SIG-M5 treated with dmso at 0.1 percent for 504 hours (cell line): Measurements from ENCODE around the gene NHLH1.

ENCODE experiments used
- DNase-seq: peaks from one replicate; lab custom pipeline; 2025; ENCODE audit not compliant: unreplicated experiment; lab: John Stamatoyannopoulos, UW

The NHLH1 gene

DNA sequence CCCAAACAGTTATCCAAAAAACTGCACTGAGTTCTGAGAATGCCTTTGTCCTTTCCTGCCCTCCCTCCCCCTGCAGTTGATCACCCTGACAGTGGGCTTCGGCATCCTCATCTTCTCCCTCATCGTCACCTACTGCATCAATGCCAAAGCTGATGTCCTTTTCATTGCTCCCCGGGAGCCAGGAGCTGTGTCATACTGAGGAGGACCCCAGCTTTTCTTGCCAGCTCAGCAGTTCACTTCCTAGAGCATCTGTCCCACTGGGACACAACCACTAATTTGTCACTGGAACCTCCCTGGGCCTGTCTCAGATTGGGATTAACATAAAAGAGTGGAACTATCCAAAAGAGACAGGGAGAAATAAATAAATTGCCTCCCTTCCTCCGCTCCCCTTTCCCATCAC is 8.8 kb upstream of the NHLH1 start:
- DNase-seq = no peak

DNA sequence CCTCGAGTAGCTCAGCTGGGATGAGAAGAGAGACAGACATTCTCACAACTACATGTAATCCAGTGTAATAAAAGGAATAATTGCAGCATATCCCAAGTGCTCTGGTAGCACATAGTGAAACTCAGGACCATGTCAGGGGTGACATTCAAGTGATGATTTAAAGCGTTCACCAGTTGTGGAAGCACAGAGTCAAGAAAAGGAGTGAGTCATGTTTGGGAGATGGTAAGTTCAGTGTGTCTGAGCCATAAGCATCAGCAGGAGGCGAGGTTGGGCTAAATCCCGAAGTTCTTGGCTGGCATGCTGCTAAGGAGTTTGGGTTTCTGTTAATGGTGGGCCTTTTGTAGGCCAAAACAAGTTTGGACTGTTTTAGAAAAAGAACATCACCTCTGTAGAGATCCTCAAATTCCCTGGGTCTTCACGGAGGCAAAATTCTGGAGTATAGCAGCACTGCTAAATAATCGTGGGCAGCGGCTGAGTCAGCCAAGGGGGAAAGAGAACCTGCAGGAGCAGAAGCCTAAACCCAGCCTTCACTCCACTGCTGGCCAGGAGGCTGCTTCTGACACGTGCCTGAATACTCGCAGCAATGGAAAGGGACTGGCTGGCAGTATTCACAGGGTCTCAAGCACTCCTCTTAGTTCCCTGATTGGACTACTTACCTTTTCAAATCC is 7.2 kb upstream of the NHLH1 start:
- no peak for DNase-seq

DNA sequence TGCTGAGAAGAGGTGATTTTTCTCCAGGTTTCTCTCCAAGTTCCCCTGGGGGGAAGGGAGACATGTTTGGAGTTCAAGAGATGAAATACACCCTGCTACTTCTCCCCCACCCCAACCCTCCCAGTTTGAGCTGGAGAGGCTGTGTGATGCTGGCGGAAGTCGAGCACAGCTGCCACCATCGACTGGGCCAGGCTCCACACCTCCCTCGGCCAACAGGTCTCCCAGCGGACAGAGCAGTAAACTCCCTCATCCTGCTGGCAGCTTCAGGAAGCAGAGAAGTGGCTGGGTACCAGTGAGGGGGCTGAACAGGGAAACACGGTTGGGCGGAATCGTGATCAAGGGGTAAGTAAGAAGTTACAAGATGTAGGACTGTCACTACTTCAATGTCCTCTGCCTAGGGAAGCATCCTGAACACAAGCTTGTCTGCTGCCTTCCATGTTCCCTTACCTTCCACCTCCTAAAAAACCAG is 6.6 kb upstream of the NHLH1 start:
- no peak for DNase-seq

DNA sequence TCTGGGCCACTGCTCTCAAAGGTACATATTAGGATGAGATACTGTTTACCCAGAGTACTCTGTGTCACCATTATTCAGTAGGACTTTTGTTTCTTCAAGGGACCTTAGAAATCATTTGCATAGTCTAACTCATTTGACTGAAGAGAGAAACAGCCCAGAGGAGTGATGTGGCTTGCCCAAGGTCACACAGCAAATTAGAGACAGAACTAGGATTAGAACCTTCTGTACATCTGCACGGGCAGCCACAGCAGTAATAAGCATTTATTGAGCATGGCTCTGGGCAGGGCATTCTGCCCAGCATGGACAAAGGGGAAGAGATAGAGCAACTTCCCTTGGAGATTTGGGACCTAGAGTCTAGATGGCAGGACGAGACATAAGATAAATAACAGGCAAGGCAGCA is 5.7 kb upstream of the NHLH1 start:
- no peak for DNase-seq

DNA sequence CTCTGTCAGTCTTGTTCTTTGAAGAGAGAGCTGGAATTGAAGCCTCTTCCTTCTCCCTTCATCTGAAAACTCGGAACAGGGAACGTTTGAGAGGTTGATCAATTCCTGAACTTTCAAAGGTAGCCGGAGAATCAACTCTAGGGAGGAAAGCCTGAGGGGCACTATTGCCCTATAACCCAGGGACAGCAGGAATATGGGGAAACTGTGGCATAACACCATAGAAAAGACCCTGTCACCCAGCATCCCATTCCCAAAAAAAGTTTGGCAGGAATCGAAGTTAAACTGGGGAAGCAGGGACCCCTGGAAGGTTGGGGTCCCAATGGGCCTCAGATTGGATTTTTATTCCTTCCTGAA is 5.1 kb upstream of the NHLH1 start:
- no peak for DNase-seq

DNA sequence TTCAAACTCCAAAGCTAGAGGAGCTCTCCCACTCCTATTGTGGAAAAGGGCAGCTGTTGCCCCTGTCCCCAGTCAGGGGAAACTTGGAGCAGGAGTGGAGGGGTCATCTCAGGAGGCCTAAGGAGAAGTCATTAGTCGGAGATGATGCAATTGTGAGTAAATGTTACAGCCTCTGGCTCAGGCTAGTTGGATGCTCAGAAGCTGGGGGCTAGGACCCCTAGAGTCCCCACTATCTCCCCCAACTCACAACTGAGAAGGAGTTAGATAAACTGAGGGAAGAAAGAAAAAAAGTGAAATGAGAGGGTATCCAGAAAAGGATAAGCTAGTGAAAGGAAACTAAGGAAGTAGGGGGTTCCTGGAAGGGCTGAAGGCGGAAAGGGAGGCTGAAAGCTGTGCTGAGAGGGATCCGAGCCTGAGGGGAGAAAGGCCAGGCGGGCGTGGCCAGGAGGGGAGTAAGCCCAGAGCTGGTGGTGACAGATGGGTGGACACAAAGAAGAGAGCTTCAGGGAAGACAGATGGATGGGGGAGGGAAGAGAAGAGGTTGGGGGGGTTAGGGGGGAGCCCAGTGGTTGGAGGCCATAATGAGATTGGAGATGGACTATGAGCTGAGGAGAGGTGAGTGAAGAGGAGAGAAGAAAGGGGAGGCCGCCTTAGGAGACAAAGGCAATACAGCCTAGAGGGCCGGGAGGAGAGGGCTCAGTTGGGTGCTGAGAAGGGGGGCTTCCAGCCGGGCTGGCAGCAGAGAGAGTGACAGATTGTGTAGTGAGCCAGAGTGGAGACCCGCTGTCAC is 4.5 kb upstream of the NHLH1 start:
- DNase-seq = no peak

DNA sequence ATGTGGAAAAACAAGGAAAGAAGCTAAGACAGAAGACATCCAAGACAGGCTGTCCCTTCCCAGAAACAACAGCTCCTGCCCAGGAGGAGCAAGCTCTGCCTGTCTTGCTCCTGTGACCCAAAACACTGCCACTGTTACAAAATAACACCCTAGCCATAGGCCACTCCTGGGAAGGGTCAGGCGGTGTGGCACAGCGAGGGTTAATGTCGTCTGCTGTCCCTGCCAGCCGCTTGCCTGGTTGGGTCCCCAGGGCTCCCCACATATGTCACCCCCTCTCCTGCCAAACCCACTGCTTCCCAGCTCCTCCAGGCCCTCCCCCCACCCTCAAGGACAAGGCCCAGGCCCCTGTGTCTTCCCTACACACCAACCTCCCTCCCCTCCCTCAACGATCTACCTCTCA is 3.9 kb upstream of the NHLH1 start:
- DNase-seq = no peak

DNA sequence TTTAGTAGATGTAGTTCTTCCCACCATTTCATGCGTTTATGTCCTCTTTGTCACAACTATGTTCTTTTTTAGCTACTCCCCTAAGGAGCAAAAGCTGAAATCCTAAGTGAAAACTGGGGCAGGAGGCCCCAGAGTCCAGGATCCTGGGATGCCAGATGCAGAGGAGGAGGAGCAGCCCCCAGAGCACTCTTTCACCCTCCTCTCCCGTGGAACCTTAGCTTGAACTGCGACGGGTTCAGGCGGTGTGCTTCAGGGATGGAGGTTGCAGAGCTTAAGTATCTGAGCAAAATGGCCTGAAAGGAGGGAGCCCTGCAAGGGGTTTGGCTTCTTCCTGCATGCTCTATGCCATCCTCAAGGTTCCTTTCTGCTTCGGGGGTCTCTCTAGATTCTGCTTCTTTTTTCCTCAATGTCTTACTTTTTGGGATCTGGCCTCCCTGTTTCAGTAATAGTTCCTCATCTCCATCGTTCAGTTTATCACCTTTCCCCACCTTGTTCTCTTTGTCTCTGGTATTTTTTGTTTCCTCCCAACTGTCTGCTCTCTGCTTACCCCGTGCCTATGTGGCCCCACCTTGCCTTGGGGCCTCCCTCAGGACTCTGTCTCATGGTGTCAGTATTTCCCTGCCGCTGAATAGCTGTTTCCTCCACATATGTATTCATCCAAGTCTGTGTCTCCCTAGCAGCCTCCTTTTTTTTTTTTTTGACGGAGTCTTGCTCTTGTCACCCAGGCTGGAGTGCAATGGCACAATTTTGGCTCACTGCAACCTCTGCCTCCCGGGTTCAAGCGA is 2.7 kb upstream of the NHLH1 start:
- DNase-seq = no peak

DNA sequence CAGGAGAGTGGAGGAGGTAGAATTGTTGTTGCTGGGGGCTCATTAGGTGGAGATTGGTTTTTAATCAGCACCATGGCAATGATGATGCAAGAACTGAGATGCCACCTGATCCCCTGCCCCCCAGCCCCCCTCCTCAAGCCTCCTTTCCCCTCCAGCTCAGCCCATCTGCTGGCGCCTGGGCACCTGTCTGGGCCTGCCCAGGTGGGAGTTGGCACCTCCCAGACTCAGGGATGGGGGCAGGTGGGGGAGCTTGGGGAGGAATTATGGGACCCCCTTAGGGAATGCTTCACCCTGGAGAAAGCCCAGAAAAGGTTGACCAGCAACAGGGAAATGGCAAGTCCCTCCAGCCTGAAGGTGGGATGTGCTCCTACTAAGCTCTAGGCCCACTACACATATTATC is 1.5 kb upstream of the NHLH1 start:
- no peak for DNase-seq

DNA sequence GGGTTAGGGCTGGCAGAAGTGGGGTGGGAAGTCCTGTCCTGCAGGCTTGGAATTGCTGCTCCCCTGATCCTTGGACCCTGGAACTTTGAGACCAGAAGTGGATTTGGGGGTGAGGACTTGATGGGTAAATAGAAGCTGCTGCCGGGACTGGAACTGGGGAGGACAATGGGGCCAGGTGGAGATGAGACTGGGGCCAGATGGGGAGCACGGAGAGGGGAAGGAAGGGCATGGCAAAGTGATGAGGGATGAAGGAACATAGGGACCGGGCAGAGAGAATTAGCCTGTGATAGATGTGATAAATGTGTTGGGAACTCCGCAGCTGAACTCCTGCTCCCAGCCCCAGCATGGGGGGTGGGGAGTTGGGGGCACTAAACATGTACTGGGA is 637 bp downstream of the NHLH1 start:
- no peak for DNase-seq

DNA sequence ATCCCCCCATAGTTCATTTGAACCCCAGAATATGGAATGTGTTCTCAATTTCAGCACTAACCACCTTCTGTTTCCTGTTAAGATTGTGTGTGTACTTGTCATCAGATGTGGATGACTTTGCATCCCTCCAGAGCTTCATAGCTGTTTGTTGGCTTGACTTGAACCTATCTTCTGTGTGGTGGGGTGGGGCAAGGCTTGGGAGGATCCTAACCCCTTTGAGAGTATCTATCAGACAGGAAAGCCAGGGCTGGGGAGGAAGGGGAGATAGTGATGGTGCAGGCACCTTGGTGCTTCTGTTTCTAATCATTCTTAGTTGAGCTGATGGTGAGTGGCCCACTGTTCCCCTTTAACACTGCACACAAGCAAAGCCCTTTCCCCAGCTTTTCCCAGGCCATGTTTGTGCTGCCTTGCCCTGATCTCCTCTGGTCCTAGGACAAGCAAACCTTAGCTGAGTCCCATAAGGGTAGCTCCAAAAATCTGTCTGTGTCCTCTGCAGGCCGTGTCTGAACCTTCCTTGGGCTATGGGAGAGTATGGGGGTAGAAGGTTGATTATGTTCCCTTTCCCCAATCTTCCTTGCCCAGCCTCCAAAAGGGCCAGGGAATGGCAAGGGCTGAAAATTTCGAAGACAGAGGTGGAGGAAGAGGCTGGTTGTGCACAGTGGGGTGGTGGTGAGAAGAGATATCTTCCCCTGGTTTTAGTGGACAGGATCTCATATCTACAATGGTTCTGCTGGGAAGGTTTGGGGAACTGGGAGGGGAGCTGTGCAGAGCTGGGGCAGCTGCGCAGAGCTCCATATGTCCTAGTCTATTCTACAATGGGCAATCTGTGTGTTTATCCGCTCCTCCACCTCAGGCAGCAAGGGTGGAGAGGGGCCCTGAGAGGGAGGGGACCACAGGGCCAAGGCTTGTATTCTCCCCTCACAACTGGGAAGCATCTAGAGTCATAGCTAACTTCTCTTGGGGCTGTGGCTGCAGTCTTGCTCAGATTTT is 1.4 kb downstream of the NHLH1 start:
- DNase-seq = no peak

DNA sequence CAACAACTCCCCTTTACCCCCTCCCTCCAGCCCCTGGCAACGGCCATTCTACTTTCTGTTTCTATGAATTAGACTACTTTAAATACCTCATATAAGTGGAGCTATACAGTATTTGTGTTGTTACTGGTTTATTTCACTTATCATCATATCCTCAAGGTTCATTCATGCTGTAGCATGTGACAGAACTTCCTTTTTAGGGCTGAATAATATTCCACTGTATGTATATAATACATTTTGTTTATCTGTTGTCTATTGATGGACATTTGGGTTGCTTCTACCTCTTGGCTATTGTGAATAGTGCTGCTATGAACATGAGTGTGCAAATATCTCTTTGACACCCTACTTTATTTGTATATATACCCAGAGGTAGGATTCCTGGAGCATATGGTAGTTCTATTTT is 2.2 kb downstream of the NHLH1 start:
- no peak for DNase-seq

DNA sequence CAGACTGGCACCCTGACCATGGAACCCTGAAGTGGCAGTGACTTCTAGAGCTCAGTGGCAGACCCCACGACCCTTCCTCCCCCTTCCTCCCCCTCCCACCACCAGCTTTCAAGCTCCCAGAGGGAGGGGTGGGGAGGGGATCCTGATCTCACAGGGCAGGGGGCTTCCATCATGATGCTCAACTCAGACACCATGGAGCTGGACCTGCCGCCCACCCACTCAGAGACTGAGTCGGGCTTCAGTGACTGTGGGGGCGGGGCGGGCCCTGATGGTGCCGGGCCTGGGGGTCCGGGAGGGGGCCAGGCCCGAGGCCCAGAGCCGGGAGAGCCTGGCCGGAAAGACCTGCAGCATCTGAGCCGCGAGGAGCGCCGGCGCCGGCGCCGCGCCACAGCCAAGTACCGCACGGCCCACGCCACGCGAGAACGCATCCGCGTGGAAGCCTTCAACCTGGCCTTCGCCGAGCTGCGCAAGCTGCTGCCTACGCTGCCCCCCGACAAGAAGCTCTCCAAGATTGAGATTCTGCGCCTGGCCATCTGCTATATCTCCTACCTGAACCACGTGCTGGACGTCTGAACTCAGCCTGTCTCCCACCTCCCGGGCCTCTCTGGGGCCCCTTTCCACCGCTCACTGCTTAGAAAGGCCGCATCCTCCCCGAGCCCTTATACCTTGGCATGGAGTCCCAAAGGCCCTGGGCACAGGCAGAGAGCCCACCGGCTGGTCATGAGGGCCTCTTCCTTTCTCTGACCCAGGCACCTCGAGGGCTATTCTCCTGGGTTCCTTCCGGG is 3.9 kb downstream of the NHLH1 start:
- no peak for DNase-seq

DNA sequence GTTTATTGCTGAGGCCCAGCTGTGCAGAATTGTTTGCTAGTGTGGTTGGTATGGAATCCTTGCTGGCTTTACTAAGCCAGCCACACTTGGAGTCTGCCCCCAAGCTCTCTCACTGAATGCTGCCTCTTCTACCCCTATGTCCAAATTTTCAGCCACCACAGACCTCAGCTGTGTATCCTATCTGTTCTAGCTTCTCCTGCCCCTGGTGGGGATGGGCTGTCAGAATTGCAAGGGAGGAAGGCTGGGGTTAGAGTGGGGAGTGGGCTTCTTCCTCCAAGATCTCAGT is 4.4 kb downstream of the NHLH1 start:
- DNase-seq = no peak

DNA sequence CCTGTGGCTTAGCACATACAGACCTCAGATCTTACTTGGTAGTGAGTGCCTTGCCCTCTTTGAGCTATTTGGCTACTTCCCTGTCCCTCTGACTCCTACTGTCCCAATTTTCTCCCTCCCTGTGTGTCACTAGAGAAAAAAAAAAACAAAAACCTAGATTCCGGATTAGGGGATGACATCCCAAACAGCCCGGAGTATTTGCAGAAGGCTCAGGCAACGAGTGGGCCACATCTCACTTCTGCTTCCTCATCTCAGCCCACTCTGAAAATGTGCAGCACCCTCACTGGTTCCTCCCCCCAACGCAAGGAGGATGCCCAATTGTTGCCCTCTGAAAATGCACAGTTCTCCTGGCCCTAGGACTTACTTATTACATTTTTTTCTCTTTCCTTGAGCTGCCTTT is 4.9 kb downstream of the NHLH1 start:
- DNase-seq = peak; percentile 10

DNA sequence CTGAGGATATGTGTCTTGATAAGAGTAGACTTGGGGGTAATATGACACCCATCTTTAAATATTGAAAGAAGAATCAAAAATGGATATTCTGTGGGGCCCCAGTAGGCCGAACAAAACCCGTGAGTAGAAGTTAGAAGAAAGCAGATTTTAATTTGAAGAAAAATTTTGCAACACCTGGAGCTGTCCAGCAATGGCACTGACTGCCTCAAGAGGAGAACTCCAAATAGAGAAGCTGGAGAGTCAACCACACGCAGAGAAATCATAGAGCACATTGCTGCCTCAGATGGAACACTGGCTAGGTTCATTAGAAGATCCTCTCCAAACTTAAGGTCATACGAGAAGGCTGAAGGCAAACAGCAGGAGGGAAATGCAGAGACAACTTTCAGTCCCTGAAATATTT is 6.8 kb downstream of the NHLH1 start:
- DNase-seq = peak; percentile 60

DNA sequence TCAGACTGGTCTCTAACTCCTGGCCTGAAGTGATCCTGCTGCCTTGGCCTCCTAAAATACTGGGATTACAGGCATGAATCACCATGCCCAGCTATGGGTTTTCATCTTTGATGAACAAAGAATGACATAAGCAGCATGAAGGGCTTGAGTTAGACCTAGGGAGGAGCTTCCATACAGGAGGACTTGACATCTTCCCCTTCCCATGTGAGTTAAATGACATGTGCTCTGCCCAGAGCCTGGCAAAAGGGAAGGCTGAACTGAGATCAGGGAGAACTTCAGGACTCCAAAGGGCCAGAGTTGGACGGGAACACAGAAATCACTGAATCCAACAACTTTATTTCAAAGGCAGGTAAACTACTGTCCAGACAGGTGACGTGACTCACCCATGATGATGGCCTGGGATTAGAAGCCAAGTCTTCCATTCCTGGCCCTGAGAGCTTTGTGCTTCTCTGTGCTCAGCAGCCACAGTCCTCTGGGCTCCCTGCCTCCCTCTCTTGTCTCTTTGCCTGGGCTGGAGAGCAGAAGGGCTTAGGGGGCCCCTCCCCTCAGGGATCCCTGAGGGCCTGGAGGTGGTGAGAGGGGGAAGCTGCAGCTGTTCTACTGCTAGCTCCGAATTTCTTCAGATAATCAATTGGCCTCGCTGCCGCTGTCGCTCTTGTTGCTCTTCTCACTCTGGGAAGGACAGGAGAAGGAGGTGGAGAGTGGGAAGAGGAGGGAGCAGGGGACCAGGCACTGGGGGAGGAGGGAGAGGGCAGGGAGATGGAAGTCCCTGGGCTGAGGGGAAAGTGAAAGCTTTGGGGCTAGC is 7.6 kb downstream of the NHLH1 start:
- no peak for DNase-seq

DNA sequence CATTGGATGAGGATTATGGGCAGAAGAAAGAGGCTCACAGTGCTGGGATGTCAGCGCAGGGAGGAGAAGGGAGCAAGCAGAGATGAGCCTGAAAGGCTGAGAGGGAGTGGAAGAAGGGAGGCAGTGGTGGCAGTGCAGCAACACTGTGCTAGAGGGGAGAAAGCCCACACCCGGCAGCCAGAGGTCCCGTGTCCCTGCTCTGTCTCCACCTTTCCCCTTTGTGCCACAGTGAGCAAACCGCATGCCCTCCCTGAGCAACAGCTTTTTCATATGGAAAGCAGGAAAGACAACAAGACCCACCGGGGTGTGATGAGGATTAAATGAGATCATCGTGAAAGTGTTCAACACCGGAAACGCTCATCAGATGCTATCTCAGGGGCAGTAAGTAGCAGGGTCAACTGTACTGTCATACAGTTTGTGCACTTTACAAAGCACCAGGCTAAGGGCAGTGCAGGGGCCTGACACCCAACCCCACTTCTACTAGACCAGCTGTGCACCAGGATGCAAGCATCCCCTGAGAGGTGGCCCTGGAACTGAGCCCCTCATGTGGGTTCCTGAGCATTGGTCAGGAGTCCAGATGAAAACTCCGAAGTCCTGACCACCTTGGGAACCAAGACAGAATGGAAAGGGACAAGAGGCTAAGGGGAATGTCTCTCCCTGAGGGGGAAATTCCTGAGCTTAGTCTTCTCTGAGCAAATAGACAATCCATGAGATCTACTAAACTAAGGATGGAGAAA is 9.1 kb downstream of the NHLH1 start:
- DNase-seq = peak; percentile 35
